Body of pancreas (tissue), 4 donors: ENCODE results near the gene TULP4. TPM values are rescaled to one million over a fixed set of nuclear protein-coding genes. Genes with fewer than 3 reads are reported as not detected.
A peak's percentile ranks its signal among the peaks of the same experiment; 100 is the strongest.

Experiments
- ATAC-seq: fragments of 150-250 bp; one replicate; pipeline ENCODE4 v1.9.1; 2016
- DNase-seq, 4 donors: peaks; one replicate each; pipeline ENCODE4 v3.0.0-alpha.2; 2019
- H3K27ac ChIP-seq, 4 donors: fragments of 200-600 bp; sonication (generic); 1 replicate in 3 of 4; 2 replicates in 1 of 4; pipeline versions ENCODE4 v1.5.1 to v1.6.1; 2016 to 2019; ENCODE audit warnings: mild to moderate bottlenecking in 1 of 4, mixed read lengths in 1 of 4, moderate library complexity in 1 of 4
- H3K27me3 ChIP-seq, 2 donors: fragments of 200-600 bp; sonication (generic); one replicate each; pipeline ENCODE4 v1.6.0; 2016; ENCODE audit warnings: mild to moderate bottlenecking in 1 of 2
- H3K36me3 ChIP-seq, 2 donors: fragments of 200-600 bp; sonication (generic); replicated peaks in 1 of 2; 2 replicates each; pipeline ENCODE4 v1.5.1; 2016; ENCODE audit warnings: low read depth in 2 of 2; ENCODE audit not compliant: insufficient read depth in 1 of 2
- H3K4me1 ChIP-seq: fragments of 200-600 bp; sonication (generic); one replicate; pipeline ENCODE4 v1.6.0; 2016
- H3K4me3 ChIP-seq, 2 donors: fragments of 200-600 bp; sonication (generic); 1 replicate in 1 of 2; 2 replicates in 1 of 2; pipeline ENCODE4 v1.5.1; 2016 to 2019
- H3K9me3 ChIP-seq, 3 donors: fragments of 200-600 bp; sonication (generic); 1 replicate in 2 of 3; 2 replicates in 1 of 3; pipeline ENCODE4 v1.5.1; 2016
- POLR2A ChIP-seq, 3 donors: fragments of 450-650 bp; IDR thresholded peaks; one replicate each; pipeline ENCODE4 v1.6.1; 2016; ENCODE audit warnings: antibody characterized with exemption in 3 of 3, mild to moderate bottlenecking in 2 of 3
- WGBS, 2 donors: methylation state at CpG; one replicate each; pipeline ENCODE4 v1.1.5; 2017; 5-methylcytosine and 5-hydroxymethylcytosine counted together
- intact Hi-C: fragments of 100-400 bp; cut with DNase I; formaldehyde crosslinking; loops from one replicate; pipeline ENCODE4 v1.15.1; 2023
- total RNA-seq, 2 donors: library from RNA; depleted of rRNA; stranded (reverse); fragments of >200 nt; gene quantifications; one replicate each; pipeline ENCODE4 v1.1.0, GENCODE V29; 2016
- TF ChIP-seq, protein P1 (sequence below), 7 experiments: fragments of 450-650 bp in 4 of 7; fragments of 200-600 bp in 3 of 7; sonication (generic) in 3 of 7; IDR thresholded peaks; one replicate each; pipeline ENCODE4 v1.5.1; 2016 to 2019; ENCODE audit warnings: antibody characterized with exemption in 7 of 7

TULP4 gene
- total RNA-seq, 2 donors from 2014 or later, result 81.2 to 92.3 TPM

DNA sequence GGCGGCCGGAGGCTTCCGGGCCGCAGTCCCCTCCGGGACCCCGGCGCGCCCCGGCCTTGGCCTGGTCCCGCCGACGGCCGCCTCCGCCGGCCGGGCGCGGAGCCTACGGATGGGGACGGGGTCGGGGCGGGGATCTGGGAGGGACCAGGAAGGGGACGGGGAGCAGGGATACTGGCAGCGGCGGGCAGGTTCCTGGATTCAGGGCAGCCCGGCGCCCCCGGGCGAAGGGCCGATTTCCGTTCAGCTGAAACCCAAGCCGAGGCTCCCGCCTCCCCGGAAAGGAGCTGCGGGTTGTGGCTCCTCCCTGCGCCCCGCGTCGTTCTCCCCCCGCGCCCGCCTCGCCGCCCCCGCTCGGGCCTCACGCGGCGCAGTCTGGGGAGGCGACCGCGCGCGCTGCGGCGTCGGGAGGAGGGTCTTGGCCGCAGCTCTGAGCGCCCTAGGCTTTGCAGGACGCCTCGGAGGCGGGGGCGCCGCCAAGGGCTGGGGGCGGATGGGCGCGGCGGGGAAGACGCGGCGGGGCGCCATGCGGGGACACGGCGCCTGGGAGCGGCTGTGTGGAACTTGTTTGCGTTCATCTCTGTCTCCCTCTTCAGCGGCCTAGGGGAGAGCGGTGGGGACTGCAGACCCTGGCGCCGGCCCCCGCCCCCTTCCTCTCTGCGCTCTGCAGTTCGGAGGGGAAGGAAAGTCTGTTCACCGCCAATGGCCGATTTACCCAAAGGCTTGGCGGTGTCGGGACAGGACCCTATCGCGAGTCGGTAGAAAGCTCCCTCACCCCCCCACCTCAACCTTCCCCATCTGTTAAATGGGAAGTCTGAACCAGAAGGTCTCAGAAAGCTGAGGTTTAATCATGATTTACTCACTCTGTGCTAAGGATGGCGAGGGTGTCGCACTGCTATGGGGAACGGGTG is 224.9 kb downstream of the TULP4 start:
- DNase-seq, result peak; percentile 41 to 62 (median 51)
- H3K4me1 ChIP-seq, result peaks cover 5% of the 10 kb centered on the region
- H3K9me3 ChIP-seq, result no peaks in the 10 kb centered on the region
- H3K27me3 ChIP-seq, result no peaks in the 10 kb centered on the region
- TF ChIP-seq, protein P1, sequence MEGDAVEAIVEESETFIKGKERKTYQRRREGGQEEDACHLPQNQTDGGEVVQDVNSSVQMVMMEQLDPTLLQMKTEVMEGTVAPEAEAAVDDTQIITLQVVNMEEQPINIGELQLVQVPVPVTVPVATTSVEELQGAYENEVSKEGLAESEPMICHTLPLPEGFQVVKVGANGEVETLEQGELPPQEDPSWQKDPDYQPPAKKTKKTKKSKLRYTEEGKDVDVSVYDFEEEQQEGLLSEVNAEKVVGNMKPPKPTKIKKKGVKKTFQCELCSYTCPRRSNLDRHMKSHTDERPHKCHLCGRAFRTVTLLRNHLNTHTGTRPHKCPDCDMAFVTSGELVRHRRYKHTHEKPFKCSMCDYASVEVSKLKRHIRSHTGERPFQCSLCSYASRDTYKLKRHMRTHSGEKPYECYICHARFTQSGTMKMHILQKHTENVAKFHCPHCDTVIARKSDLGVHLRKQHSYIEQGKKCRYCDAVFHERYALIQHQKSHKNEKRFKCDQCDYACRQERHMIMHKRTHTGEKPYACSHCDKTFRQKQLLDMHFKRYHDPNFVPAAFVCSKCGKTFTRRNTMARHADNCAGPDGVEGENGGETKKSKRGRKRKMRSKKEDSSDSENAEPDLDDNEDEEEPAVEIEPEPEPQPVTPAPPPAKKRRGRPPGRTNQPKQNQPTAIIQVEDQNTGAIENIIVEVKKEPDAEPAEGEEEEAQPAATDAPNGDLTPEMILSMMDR (IDR thresholded peaks at IDR 0.05), result no peak
- TF ChIP-seq POLR2A (IDR thresholded peaks at IDR 0.05), result peak in 2 of 3 donors; percentile 10 to 19
- intact Hi-C loops, result no loop called here
- ATAC-seq, result peak; percentile 77
- peak overlapping the region in 2 of 4 donors; percentile 26 to 53 for H3K27ac ChIP-seq
- H3K4me3 ChIP-seq, result peak overlapping the region in 1 of 2 donors; percentile 43
- no peaks in the 10 kb centered on the region for H3K36me3 ChIP-seq
- WGBS, 2 donors, result 8 to 13% methylated on average over 15 to 47 of the region's 94 CpGs

DNA sequence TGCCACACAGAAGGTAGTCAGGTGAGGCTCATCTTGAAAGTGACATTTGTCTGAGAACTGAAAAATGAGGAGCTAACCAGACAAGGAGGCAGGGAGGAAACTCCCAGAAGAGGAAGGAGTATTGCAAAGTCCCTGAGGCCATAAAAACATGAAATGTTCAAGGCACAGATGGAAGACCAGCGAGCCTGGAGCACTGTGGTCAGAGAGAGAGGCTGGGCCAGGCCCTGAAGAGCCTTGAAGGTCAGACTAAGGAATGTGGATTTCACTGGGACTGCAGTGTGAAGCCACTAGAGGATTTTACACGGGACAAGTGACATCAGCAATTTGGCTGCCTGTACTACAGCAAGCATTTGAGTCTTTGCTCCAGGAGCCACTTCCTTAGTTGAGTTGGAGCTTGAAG is 226.5 kb downstream of the TULP4 start:
- TF ChIP-seq POLR2A (IDR thresholded peaks at IDR 0.05), result no peak
- TF ChIP-seq, protein P1 (IDR thresholded peaks at IDR 0.05), result no peak
- H3K27ac ChIP-seq, result no peak overlapping the region
- H3K36me3 ChIP-seq, result no peaks in the 10 kb centered on the region
- WGBS, 2 donors, result 50 to 57% methylated on average over 2 of the region's 2 CpGs
- no peaks in the 10 kb centered on the region for H3K9me3 ChIP-seq
- DNase-seq (no peak), ATAC-seq (no peak)
- peaks cover 5% of the 10 kb centered on the region for H3K4me1 ChIP-seq
- no peaks in the 10 kb centered on the region for H3K27me3 ChIP-seq
- H3K4me3 ChIP-seq, result no peak overlapping the region
- intact Hi-C loops, result no loop called here

DNA sequence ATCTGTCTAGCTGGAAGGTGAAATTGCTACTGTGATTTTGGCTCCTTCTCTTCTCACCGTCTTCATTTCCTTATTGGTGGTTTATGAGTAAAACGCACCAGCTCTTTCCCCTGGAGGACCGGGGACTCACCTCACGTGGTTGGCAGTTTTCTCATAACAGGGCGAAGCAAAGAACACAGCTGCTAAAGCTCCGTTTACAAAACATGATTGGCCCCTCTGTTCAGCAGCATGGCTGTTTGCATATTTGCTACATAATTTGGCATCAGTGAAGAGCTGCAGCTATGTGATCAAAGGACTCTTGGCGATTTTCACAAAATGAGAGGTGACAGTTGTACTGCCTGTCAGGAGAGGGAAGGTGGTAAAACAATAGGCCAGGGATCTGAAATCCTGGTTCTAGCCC is 227.1 kb downstream of the TULP4 start:
- intact Hi-C loops, result no loop called here
- H3K27ac ChIP-seq, result no peak overlapping the region
- no peak for TF ChIP-seq POLR2A (IDR thresholded peaks at IDR 0.05)
- TF ChIP-seq, protein P1 (IDR thresholded peaks at IDR 0.05), result no peak
- 72 to 76% methylated on average over 7 of the region's 7 CpGs for WGBS, 2 donors
- H3K4me3 ChIP-seq, result no peak overlapping the region
- peaks cover 5% of the 10 kb centered on the region for H3K4me1 ChIP-seq
- H3K36me3 ChIP-seq, result no peaks in the 10 kb centered on the region
- H3K27me3 ChIP-seq, result no peaks in the 10 kb centered on the region
- H3K9me3 ChIP-seq, result no peaks in the 10 kb centered on the region
- DNase-seq, result no peak
- ATAC-seq, result no peak

DNA sequence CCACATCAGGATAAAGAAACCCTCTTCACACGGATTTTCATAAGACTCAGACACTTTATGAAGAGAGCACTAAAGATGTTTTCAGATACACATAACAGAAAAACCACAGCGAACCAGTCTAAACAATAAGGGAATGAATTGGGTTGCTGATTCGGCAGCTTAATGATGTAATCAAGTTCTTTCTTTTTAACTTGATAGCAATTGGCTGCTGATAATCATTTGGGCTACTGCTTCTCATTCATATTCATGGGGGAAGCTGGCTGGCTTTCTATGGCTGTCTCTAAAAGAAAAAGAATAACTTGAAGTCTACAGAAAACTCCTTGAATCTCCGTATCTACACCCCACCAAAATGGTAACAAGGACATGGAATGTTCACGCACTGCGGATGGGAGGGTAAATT is 227.6 kb downstream of the TULP4 start:
- Histone ChIP-seq H3K4me1 (peaks cover 5% of the 10 kb centered on the region), H3K4me3 (no peak overlapping the region), H3K36me3 (no peaks in the 10 kb centered on the region), H3K27me3 (no peaks in the 10 kb centered on the region), H3K27ac (no peak overlapping the region), H3K9me3 (no peaks in the 10 kb centered on the region)
- TF ChIP-seq, protein P1 (IDR thresholded peaks at IDR 0.05), result no peak
- no peak for TF ChIP-seq POLR2A (IDR thresholded peaks at IDR 0.05)
- DNase-seq (no peak), ATAC-seq (no peak)
- 84 to 87% methylated on average over 6 of the region's 6 CpGs for WGBS, 2 donors
- intact Hi-C loops, result no loop called here
